ENCODE results near the gene PRSS50.
"Not testable (repeated sequence)": the region's sequence is repeated elsewhere in the genome, so short reads cannot be mapped to it uniquely, and the experiment has no call there.

The PRSS50 gene

DNA sequence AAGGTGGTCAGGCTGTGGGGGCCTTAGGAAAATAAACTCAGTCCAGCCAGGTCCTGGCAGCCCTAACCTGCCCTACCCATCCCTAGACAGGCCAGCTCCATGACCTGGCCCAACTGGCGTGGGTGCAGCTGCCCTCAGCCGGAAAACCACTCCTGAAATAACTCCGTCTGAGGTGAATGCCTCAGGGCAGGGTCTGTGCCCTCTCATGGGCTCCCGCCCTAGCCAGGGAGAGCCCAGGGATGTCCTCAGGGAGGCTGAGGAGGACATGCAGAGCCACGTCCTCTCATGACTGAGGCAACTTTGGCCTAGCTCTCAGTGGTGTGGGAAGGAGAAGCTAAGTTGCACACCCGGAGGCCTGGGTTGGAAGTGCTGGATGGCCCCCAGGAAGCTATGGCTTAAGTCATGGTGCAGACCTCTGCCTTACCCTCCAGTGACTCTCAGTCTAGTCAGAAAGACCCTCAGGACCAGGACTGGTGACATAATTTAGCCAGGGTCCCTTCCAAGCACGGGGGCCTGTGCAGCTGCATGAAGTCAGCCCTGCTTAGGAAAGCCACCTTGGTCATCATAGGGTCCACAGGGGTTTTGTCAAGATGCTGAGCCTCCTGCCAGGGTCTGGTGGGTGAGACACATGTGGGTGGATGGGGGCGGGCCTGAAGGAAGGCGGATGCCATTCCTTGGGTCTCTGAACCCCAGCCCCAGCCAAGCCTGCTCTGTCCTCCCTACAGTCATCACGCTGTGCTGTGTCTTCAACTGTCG is 9.1 kb downstream of the PRSS50 start:
- no peak for DNase-seq (ENCODE audit: low read depth)

DNA sequence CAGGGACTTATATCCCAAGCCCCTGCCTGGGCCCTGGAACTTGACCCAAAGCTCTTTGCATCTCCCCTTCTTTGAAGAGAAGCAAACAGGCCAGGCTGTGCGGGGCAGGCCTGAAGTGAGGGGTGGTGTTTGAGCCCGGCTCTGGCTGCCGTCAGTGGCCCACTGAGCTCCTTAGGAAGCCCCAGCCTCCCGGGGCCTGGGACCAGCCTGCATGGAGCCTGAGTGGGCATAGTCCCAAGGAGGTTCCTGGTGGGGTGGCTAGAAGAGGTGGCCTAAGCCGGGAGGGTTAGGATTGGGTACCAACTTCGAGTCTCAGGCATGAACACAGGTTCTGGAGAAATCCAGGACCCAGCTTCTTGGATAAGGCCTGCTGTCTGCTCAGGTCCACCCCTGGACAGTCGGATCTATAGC is 10.1 kb downstream of the PRSS50 start:
- DNase-seq (ENCODE audit: low read depth) = no peak

DNA sequence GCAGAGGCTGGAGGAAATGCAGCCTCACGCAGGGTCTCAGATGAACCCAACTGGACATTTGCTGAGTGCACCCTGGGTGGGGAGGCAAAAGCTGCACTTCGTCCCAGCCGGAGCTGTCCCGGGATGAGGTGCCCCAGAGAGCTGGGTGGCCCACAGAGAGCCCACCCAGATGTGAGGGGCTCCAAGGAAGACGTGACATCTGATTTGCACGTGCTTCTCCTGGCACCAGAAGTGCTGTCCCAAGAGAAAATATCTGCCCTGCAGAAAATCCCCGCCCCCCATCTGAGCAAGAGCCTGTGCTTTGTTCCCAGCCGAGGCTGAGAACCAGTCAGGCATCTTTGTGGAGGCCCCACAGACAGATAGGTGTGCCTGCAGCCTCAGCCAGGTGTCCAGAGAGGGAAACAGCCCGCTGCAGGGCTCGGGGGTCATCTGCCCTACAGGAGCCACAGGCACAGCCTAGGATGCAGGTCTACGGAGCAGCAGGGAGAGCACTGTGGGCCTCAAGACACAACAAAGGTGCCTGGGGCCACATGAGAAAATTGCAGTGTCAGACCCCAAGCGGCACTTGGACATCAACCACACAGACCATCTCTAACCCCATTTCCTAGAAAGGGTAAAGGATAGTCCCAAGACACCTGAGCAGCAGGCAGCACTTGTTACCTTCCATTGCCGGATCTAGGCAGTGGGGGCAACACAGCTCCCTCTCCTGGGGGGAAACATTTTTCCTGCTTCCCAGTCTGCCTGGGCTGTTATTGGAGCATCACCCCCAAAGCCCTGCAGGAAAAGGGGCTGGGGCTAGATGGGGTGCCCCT is 10.7 kb downstream of the PRSS50 start:
- DNase-seq (ENCODE audit: low read depth) = no peak

DNA sequence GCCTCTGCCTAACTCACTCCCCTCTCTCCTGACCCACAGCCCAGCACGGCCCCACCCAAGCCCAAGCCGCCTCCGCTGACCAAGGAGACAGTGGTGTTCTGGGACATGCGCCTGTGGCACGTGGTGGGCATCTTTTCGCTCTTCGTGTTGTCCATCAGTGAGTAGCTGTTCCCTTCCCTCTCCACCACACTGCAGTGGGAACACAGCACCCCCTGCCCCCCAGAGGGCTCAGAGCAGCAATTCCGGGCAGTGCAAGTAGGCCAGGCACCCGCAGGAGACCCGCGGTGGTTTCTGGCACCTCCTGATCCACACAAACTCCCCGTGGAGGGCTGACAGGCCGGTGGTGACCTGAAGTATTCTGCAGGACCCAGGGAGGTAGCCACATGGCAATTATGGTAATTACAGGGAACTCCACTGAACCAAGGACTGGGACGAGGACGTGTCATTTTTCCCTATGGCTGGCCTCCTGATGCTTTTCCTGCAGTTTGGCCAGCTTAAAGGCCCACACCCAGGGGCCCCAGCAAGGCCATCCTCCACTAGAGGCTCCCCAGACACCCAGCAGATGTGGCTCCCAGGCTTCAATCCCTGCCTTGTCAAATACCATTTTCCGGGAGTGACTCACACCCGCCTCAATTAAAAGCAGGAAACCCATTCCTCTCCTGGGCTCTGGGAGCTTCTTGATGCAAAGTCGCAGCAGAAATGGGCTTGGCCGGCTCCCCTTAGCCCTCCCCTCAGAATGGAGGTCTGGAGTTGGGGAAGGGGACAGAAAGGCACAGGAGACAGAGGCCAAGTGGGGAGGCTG is 11.7 kb downstream of the PRSS50 start:
- no peak for DNase-seq (ENCODE audit: low read depth)

DNA sequence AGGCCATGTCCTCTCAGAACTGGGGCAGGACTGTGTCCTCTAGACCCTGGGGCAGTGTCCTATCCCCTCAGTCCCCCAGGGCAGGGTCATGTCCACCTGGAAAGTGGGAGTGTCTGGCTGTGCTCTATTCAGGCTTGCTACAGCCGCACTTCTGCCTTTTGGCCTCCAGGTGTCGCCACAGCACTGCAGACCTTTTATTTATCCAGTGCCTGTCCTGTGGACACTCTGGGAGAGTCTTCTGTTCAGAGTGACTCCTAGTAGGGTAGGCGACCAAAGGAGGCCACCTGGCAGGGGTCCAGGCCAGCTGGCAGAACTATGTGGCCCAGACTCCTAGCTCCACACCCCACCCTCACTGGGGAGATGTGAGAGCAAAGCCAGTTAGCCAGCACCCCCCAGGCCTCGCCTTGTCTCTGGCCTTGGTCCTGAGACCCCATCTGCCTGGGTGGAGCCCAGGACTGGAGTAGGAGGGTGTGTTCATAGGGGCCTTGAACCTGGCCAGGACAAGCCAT is 12.6 kb downstream of the PRSS50 start:
- peak; percentile 50 for DNase-seq (ENCODE audit: low read depth)

DNA sequence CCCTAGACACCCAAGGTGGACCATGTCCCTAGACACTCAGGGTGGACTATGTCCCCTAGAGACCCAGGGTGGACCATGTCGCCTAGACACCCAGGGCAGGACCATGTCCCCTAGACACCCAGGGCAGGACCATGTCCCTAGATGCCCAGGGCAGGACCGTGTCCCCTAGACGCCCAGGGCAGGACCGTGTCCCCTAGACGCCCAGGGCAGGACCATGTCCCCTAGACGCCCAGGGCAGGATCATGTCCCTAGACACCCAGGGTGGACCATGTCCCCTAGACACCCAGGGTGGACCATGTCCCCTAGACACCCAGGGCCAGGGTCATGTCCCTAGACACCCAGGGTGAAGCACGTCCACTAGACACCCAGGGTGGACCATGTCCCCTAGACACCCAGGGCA is 13.3 kb downstream of the PRSS50 start:
- DNase-seq (ENCODE audit: low read depth) = not testable (repeated sequence)

DNA sequence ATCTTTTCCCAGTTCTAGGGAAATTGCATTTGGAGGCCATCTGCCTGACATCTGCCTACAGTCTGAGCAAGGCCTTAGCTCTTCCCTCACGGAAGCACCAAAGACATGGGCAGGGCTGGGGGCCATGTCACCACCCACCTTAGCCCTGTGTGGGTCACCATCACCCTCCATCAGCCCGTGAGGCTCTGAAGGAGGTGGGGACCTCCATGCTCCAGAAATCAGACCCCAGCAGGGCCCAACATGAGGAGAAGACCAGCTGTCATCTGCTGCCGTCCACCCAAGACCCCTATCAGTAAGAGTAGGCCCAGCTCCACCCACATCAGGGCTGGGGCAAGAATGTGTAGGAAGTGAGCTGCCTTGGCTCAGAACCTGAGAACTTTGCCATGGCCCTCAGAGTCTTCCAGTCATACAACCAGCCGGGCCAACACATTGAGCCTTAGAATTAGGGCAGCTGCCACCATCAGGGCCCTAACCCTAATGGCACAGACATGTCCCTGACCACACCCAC is 14.6 kb downstream of the PRSS50 start:
- DNase-seq (ENCODE audit: low read depth) = no peak

DNA sequence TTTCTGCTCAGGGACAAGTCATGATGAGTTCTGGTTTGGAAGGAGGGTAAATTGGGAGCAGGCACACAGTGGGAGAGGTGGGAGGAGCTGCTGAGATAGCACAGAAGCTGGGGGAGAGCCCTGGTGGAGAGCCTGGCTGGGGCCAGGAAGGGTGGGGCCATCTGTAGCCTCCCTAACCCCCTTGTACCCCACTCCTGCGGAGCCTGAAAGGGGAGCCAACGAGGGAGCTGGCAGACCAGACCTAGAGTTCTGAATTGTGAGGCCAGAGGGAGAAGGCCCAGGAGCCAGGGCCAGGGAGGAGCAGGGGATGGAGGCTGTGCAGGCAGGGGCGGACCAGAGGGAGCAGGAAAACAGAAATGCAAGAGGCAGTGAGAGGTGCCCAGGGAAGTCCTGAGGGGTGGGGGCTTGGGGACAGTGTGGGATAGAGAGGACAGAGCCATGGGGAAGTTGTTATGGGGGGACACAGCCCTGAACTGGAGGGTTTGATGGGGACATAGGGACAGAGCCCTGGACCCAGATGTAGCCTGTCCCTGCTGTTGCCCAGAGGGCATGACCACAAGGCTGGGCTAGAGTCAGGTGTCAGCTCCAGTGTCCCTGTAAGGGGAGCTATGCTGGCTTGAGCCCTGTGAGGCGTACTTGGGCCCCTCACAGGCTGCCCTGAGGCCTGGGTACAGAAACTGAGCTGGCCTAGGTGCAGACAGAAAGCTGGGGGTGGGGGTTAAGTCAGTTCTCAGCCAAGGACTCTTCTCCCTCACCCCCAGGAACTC is 15.2 kb downstream of the PRSS50 start:
- DNase-seq (ENCODE audit: low read depth) = no peak

DNA sequence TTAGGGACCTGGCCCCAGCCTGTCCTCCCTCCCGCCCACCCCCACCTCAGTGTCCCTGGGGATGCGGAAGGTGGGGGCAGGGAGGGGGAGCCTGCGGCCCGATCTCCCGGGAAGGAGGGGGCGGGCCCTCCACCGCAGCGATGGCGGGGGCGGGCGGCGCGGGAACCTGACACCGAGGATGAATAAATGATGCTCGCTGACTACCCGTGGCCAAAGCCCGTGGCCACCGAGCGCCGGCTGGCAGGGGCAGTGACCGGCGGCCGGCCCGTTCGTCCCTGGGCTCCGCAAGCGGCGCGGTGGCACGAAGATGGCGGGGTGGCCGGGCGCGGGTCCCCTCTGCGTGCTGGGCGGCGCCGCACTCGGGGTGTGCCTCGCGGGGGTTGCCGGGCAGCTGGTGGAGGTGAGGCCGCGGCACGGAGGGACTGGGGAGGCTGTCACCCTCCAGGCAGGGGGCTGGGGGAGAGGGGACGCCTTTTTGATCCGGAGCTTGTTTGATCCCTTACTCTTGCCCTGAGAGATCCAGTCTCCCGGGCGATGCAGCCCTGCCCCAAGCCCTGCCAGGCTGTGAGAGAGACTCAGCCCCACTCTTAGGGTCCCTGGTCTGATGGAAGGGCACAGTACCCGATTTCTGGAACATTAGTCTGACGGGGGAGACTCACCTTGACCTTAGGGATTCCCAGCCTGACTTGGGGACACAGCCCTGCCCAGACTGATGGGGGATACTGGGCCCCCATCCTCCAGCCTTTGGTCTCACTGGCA is 16.3 kb downstream of the PRSS50 start, which contains the start of gene TMIE:
Gene TMIE, plus strand, starts transcription at position 212 of the 759 bp plus-strand sequence. Its CDS starts 96 bp downstream, at position 308.
- no peak for DNase-seq (ENCODE audit: low read depth)

DNA sequence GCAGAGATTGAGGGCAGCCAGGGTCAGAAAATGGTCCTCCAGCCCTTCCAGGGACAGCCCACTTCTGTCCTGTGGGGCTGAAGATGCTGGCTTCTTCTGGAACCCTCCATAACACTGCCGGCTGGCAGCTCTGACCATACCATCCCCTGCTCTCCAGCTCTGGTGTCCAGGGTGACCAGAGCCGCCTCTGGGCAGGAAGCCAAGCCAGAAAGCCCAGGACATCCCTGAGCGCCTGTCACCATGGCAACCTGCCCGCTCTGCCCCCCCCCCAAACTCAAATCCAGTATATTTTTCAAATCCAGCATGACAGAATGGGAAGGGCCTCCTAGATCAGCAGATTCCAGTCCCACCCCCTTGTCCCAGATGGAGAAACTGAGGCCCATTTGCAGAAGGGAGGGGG is 16.9 kb downstream of the PRSS50 start:
- DNase-seq (ENCODE audit: low read depth) = no peak

DNA sequence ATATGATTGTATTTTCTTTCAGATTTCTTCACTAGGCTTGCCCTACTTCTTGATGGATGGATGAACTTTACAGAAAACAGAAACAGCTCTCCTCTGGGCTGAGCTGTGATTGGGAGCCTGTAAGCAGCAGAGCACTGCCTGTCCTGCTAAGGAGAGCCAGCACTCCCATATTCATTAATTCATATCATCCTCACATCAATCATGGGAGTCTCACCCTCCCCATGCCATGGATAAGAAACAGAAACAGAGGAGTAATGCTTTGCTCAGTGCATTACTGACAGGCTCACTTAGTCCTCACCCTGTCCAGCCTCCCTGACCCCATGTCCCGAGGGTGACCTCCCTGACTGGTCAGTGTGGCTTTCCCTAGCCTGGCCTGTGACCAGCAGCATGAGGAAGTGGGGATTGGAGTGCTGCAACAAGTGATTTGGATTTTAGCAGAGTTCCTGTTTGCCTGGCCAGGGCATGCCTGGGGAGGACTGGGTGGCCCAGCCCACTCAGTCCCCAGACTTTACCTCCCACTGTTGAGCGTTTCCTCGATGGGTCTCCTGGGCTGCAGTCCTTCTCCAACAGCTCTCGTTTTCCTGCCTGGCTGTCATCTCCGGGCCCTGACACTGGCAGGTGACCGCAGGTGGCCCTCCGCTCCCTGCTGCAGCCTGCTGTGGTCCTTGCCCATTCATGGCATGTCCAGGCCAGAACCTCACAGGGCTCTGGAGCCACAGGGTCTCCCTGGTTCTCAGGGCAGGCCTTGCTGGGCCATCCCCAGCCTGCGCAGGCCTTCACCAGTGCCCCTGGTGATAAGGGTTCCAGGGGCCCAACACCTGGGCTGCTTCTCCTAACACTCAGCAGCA is 17.8 kb downstream of the PRSS50 start:
- no peak for DNase-seq (ENCODE audit: low read depth)

DNA sequence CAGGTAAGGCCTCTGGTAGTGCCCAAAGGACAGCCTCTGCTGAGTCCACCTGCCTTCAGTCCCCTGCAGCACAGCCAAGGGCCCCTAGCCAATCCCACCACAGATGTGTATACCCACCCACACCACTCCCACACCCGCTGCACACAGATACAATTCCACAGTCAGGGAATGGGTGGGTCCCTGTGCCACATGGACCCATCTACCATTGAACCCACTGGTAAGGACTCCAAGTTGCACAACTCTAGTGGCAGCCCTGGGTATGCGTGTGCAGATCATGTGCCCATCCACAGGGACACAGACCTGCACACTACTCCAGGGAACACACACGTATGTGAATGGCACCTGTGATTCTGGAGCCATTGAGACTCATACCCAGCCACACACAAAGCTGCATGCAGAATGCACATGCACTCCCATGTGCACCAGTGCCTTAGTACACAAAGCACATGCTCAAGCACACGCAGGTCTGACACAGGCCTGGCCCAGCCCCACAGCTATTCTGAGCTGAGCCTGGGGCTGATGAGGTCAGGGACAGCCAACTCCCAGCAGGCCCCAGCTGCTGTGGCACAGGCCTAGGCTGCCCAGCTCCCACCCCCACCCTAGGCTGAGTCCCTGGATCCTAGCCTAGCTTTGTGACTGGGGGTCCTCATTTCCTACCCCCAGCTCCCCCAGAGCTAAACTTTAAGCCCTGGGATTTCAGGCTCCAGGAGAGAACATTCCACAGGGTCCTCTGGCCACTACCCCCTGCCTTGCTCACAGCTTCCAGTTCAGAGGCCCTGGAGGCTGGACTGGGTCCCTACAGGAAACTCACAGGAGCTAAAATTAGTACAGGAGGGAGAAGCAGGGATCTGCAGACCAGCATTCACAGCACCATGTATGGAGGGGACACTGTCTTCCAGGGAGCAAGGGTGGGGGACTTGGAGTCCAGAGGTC is 21.4 kb downstream of the PRSS50 start:
- no peak for DNase-seq (ENCODE audit: low read depth)

DNA sequence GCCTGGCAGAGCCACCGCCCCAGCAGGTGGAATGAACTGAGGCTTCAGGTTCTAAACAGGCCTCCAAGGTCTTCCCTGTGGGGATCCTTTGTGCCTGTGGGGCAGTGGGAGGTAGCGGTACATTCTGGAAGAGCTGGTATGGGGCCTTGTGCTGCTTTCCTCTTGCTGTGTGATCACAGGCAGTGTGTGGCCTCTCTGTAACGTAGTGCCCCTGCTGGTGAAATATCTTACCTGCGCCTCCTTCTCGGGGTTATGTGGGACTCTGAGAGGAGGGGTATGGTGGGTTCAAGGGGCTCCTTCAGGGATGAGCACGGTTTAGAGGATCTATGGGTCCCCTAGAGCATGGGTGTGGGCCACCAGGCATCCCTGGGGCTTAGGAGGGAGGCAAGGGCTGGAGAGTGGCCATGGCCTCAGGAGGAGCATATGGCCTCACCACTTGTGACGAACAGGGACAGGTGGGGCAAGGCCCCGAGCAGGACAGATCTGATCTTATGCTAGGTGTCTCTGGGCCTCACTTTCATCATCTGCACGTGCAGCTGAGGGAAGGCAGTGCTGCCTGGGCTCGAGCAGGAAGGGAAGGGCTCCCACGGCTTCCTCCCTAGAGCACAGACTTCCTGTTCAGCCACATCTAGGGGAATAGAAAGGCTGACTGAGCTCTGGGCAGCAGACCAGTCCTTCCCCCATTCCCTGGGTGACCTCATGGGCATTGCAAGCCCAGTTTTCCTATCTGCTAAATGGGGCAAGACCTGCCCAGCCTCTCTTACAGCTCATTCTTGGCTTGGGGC is 22.3 kb downstream of the PRSS50 start:
- no peak for DNase-seq (ENCODE audit: low read depth)

DNA sequence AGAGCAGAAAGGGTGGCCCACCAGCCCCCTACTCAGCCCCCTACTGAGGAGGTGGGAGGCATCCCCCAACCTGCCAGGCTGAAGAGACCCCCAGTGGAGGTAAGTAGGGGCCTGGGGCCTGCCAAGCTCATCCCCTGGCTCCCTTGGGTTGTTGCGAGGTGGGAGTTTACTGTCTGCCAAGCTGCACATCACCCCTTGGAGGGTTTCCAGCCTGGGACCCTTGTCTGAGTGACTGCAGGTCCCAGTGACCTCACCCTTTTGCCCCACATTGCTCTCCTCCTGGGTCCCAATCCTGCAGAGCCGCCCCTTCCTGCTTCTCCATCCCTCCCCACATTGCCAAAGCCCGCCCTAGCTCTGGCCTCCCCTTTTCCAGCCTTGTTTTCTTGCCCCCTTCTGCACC is 23.1 kb downstream of the PRSS50 start:
- DNase-seq (ENCODE audit: low read depth) = no peak

DNA sequence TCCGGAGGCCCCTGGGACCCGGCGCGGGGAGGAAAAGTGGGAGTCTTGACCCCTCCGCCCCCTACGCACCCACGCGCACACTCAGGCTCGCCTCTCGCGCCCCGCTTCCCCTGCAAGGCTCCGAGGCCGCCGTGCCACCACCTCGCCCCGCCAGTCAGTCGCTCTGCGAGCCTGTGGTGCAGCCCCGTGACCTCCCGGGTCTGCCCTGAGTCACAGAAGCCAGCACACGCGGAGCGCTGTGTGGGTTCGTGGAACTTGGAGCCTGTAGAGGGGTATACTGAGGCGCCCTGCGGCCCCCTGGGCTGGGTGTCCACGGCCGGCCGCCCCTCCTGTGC is 23.8 kb downstream of the PRSS50 start:
- DNase-seq (ENCODE audit: low read depth) = no peak

DNA sequence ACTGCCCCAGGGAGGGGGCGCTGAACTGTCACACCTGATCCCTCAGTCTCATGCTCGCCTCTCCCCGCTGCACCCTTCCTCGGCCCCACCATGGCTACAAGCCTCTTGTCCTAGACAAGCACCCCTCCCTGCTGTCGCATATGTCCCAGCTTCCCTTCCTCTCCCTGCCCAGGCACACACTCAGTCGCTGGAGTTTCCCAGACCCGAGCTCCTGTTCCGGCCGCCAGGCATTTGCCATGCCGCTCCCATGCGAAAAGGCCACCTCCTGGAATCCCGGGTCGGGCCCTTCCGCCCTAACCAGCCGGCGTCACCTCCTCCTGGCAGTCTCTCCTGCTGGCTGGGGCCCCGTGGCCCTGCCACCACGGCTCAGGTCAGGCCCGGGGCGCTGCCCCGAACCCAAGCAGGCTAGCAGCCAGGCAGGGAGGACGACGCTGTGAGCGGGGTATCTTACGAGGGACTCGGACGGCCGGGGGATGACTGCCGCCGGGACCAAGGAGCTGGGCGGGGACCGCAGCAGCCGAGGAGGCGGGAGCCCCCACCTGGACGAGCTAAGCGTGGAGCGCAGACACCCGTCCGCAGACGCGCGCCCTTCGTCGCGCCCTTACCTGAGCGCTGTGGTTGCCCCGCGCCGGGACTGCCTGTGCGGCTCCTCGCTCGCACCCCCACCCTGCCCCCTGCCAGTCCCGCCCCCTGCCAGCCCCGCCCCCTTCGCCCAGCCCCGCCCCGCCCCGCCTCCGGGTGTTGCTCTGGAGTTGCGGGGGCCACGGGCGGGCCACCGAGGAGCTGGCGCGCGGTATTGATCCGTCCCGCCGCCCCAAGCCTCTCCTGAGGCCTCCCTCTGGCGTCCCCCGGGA is 24.4 kb downstream of the PRSS50 start, which contains the start of gene ALS2CL:
Gene ALS2CL, minus strand, starts transcription at position 642 of the 854 bp plus-strand sequence. CDS start 4,239 bp downstream, outside the sequence.
- peak; percentile 66 for DNase-seq (ENCODE audit: low read depth)

Data from T follicular helper cell (primary cell).